ENCODE measurements around the gene SLC6A11. TPM values are rescaled to one million over a fixed set of nuclear protein-coding genes. Genes with fewer than 3 reads are reported as not detected.

SLC6A11 gene
- total and polyA plus RNA-seq, 2 of the 8 experiments (the other 6 are each of a cell fraction or from before 2014, with no cell fraction given), result 0.78 to 1.5 TPM

DNA sequence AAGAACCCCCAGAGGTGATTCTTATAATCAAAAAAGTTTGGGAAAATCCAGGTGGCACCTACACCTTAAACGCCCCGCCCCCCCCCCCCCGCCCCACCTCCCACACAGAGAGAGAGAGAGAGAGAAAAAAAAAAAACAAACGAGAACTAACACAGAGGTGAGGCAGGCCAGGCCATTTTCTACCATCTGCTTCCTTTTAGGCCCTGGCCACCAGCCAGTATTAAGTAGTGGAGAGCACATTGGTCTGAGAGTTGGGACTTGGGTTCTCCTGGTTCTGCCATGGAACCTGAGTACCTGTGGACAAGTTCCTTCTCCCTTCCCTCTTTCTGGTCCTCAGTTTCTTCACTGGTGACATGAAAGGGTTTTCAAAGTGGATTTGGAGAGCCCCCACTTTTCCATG is 60.6 kb downstream of the SLC6A11 start (continued):
- TF ChIP-seq, protein P1, sequence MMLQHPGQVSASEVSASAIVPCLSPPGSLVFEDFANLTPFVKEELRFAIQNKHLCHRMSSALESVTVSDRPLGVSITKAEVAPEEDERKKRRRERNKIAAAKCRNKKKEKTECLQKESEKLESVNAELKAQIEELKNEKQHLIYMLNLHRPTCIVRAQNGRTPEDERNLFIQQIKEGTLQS (IDR thresholded peaks at IDR 0.05; ENCODE audit: insufficient read depth, low read depth, low read length), result no peak
- TF ChIP-seq YY1 (IDR thresholded peaks at IDR 0.05; ENCODE audit: low read depth, low read length), result no peak
- no peak for TF ChIP-seq KDM5A (IDR thresholded peaks at IDR 0.05; ENCODE audit: low read length)
- no peak for TF ChIP-seq CEBPB (IDR thresholded peaks at IDR 0.05; ENCODE audit: low read depth, low read length)
- TF ChIP-seq, protein P2, sequence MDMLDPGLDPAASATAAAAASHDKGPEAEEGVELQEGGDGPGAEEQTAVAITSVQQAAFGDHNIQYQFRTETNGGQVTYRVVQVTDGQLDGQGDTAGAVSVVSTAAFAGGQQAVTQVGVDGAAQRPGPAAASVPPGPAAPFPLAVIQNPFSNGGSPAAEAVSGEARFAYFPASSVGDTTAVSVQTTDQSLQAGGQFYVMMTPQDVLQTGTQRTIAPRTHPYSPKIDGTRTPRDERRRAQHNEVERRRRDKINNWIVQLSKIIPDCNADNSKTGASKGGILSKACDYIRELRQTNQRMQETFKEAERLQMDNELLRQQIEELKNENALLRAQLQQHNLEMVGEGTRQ (IDR thresholded peaks at IDR 0.05; ENCODE audit: low read length), result no peak
- no peak for TF ChIP-seq EZH2 (IDR thresholded peaks at IDR 0.05; ENCODE audit: low read depth, low read length, severe bottlenecking)

Data from H1 (cell line).